Measurements from ENCODE around the gene SGPL1.

Gene SGPL1

GRCh38 chr10:70902661-70903261 lies 87.0 kb downstream of the SGPL1 start:
- TF ChIP-seq CTCF (IDR thresholded peaks at IDR 0.05; ENCODE audit: insufficient read depth, low read length): no peak
- TF ChIP-seq GABPA (IDR thresholded peaks at IDR 0.05; ENCODE audit: low read depth): no peak
- TF ChIP-seq REST (IDR thresholded peaks at IDR 0.05; ENCODE audit: insufficient replicate concordance, low read depth): no peak
- TF ChIP-seq SPI1 (IDR thresholded peaks at IDR 0.05; ENCODE audit: borderline replicate concordance, low read depth): no peak
- Histone ChIP-seq H3K4me3 (replicated peaks; ENCODE audit: insufficient read depth, low read length) (no peak overlapping the region), H3K27ac (replicated peaks) (no peak overlapping the region), H3K27me3 (ENCODE audit: insufficient read depth, poor library complexity, severe bottlenecking) (no peaks in the 10 kb centered on the region)
- DNase-seq (ENCODE audit: low read depth in 1 of 2, low spot score in 1 of 2): peak in 1 of 2 experiments; percentile 21

- no peak overlapping the region for H3K4me3 ChIP-seq (replicated peaks; ENCODE audit: insufficient read depth, low read length)
- peak in 1 of 2 experiments; percentile 34 for DNase-seq (ENCODE audit: low read depth in 1 of 2, low spot score in 1 of 2)
- H3K27me3 ChIP-seq (ENCODE audit: insufficient read depth, poor library complexity, severe bottlenecking): no peaks in the 10 kb centered on the region
- H3K27ac ChIP-seq (replicated peaks): no peak overlapping the region
- TF ChIP-seq SPI1 (IDR thresholded peaks at IDR 0.05; ENCODE audit: borderline replicate concordance, low read depth): no peak
- TF ChIP-seq CTCF (IDR thresholded peaks at IDR 0.05; ENCODE audit: insufficient read depth, low read length): peak; percentile 82
- TF ChIP-seq REST (IDR thresholded peaks at IDR 0.05; ENCODE audit: insufficient replicate concordance, low read depth): no peak
Observed at GRCh38 chr10:70903262-70903921, 87.6 kb downstream of the SGPL1 start.

GRCh38 chr10:70905071-70906021 lies 89.6 kb downstream of the SGPL1 start:
- H3K27ac ChIP-seq (replicated peaks): no peak overlapping the region
- no peak overlapping the region for H3K4me3 ChIP-seq (replicated peaks; ENCODE audit: insufficient read depth, low read length)
- DNase-seq (ENCODE audit: low read depth in 1 of 2, low spot score in 1 of 2): no peak
- H3K27me3 ChIP-seq (ENCODE audit: insufficient read depth, poor library complexity, severe bottlenecking): no peaks in the 10 kb centered on the region
- TF ChIP-seq REST (IDR thresholded peaks at IDR 0.05; ENCODE audit: insufficient replicate concordance, low read depth): no peak
- TF ChIP-seq POLR2AphosphoS5 (IDR thresholded peaks at IDR 0.05; ENCODE audit: low read depth): no peak
- no peak for TF ChIP-seq GABPA (IDR thresholded peaks at IDR 0.05; ENCODE audit: low read depth)
- TF ChIP-seq SPI1 (IDR thresholded peaks at IDR 0.05; ENCODE audit: borderline replicate concordance, low read depth): no peak
- TF ChIP-seq CTCF (IDR thresholded peaks at IDR 0.05; ENCODE audit: insufficient read depth, low read length): no peak
